Fibroblast of lung (primary cell): ENCODE measurements around the gene USP13.
A peak's percentile ranks its signal among the peaks of the same experiment; 100 is the strongest.

Experiments
- EZH2 ChIP-seq: IDR thresholded peaks from 2 replicates; pipeline ENCODE4 v1.5.1; 2012; ENCODE audit warnings: low read length, control low read depth, mild to moderate bottlenecking; ENCODE audit errors: missing control alignments
- TF ChIP-seq, protein P1 (sequence below), 2 donors: IDR thresholded peaks in 1 of 2; conservative IDR thresholded peaks in 1 of 2; 1 replicate in 1 of 2; 2 replicates in 1 of 2; pipeline ENCODE4 v1.5.1; 2011 to 2012; ENCODE audit warnings: low read length in 2 of 2, control low read depth in 1 of 2, inconsistent platforms in 1 of 2, low read depth in 1 of 2, mild to moderate bottlenecking in 1 of 2

DNA sequence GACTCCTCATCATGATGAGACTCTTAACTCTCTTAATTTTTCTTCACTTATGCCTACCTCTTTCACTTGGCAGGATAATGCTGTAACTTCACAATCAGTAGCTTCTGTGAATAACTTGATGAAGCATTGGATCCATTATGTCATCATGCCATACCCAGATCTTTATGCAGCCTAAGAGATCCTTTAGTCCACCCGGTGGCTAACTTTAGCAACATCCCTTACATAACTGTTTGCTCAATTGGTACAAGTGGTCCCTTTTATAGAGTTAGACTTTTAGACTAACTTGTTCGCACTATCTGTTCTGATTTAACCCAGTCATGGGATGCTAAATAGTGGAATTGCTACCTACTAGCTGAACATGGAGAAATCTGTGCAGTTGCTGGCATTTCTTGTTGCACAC is 184.5 kb downstream of the USP13 start:
- TF ChIP-seq EZH2: no peak
- TF ChIP-seq, protein P1, sequence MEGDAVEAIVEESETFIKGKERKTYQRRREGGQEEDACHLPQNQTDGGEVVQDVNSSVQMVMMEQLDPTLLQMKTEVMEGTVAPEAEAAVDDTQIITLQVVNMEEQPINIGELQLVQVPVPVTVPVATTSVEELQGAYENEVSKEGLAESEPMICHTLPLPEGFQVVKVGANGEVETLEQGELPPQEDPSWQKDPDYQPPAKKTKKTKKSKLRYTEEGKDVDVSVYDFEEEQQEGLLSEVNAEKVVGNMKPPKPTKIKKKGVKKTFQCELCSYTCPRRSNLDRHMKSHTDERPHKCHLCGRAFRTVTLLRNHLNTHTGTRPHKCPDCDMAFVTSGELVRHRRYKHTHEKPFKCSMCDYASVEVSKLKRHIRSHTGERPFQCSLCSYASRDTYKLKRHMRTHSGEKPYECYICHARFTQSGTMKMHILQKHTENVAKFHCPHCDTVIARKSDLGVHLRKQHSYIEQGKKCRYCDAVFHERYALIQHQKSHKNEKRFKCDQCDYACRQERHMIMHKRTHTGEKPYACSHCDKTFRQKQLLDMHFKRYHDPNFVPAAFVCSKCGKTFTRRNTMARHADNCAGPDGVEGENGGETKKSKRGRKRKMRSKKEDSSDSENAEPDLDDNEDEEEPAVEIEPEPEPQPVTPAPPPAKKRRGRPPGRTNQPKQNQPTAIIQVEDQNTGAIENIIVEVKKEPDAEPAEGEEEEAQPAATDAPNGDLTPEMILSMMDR (conservative IDR thresholded peaks at IDR 0.05 in 1 of 2, IDR thresholded peaks at IDR 0.05 in 1 of 2; ENCODE audit: low read depth in 1 of 2, low read length in 2 of 2): peak in 1 of 2 donors; percentile 20
